GM12878 (cell line): ENCODE results near the gene EDNRA. TPM values are rescaled to one million over a fixed set of nuclear protein-coding genes. Genes with fewer than 3 reads are reported as not detected.

ENCODE experiments used
- ATAC-seq: fragments of 200-7000 bp; cut with Tn5 transposase; 3 replicates; pipeline ENCODE4 v1.9.1; 2020; ENCODE audit warnings: mild to moderate bottlenecking, moderate library complexity
- BruUV-seq: library from RNA; stranded (reverse); fragments of 400-500 nt; replicated peaks from 2 replicates; lab custom pipeline; 2021; lab: Mats Ljungman, UMichigan
- CTCF ChIA-PET: fragments of 300-600 bp; sonication (Branson Sonifier 250); formaldehyde crosslinking; extraction: SDS; loops from one replicate; lab custom pipeline; 2021; ENCODE audit warnings: inconsistent platforms; lab: Yijun Ruan, JAX
- POLR2A ChIA-PET: fragments of 350-600 bp; formaldehyde crosslinking; extraction: SDS; loops from one replicate; lab custom pipeline; 2021; ENCODE audit warnings: inconsistent platforms; lab: Charles Lee
- RAD21 ChIA-PET: fragments of 300-600 bp; sonication (Branson Sonifier 250); formaldehyde crosslinking; loops from one replicate; lab custom pipeline; 2023; ENCODE audit warnings: antibody characterized with exemption; ENCODE audit not compliant: unreplicated experiment; lab: Charles Lee
- SMC1A ChIA-PET: fragments of 300-600 bp; sonication (Branson Sonifier 250); formaldehyde crosslinking; loops from one replicate; lab custom pipeline; 2023; ENCODE audit not compliant: unreplicated experiment, uncharacterized antibody; lab: Charles Lee
- DNase-seq: peaks from one replicate; pipeline ENCODE4 v3.0.0-alpha.2; 2011; ENCODE audit warnings: low read depth, low spot score
- FAIRE-seq: peaks from 3 replicates; lab custom pipeline; 2011; peaks lifted over from hg19 to GRCh38; lab: Jason Lieb, UNC
- H2AFZ ChIP-seq: 2 replicates; pipeline ENCODE4 v1.6.0; 2011; ENCODE audit warnings: low read depth, low read length, control low read depth; ENCODE audit not compliant: control insufficient read depth
- H3K27ac ChIP-seq: 2 replicates; pipeline ENCODE4 v1.5.1; 2011; ENCODE audit warnings: control low read depth; ENCODE audit not compliant: control insufficient read depth, insufficient read depth
- H3K27me3 ChIP-seq, 2 experiments: replicated peaks in 1 of 2; 2 replicates each; pipeline versions ENCODE4 v1.6.0 to v1.6.1; 2011; ENCODE audit warnings: low read length in 1 of 2; ENCODE audit not compliant: control insufficient read depth in 2 of 2, insufficient read depth in 2 of 2
- H3K36me3 ChIP-seq, 2 experiments: 2 replicates each; pipeline ENCODE4 v1.5.1; 2011; ENCODE audit warnings: low read length in 1 of 2; ENCODE audit not compliant: control insufficient read depth in 2 of 2, insufficient read depth in 2 of 2
- H3K4me1 ChIP-seq: 2 replicates; pipeline ENCODE4 v1.6.1; 2011; ENCODE audit warnings: mild to moderate bottlenecking, low read length, moderate library complexity, mixed read lengths; ENCODE audit not compliant: control insufficient read depth, insufficient read depth
- H3K4me2 ChIP-seq: 2 replicates; pipeline ENCODE4 v1.6.0; 2011; ENCODE audit warnings: control low read depth; ENCODE audit not compliant: control insufficient read depth, insufficient read depth
- H3K4me3 ChIP-seq: fragments of 200-600 bp; sonication (generic); 2 replicates; pipeline ENCODE4 v1.5.1; 2016
- H3K79me2 ChIP-seq: 2 replicates; pipeline ENCODE4 v1.6.0; 2011; ENCODE audit warnings: low read length; ENCODE audit not compliant: control insufficient read depth, insufficient read depth
- H3K9ac ChIP-seq: 2 replicates; pipeline ENCODE4 v1.8.0; 2011; ENCODE audit warnings: low read length, control low read depth, mixed read lengths; ENCODE audit not compliant: control insufficient read depth, insufficient read depth
- H3K9me3 ChIP-seq: replicated peaks from 3 replicates; pipeline ENCODE4 v1.5.1; 2011; ENCODE audit warnings: mild to moderate bottlenecking, low read length; ENCODE audit not compliant: control insufficient read depth, insufficient read depth
- H4K20me1 ChIP-seq: 2 replicates; pipeline ENCODE4 v1.6.0; 2011; ENCODE audit not compliant: control insufficient read depth, insufficient read depth
- BACH1 ChIP-seq: fragments of 450-650 bp; IDR thresholded peaks from 2 replicates; pipeline ENCODE4 v1.6.1; 2017; ENCODE audit warnings: mild to moderate bottlenecking, borderline replicate concordance
- CBFB ChIP-seq: IDR thresholded peaks from 2 replicates; pipeline ENCODE4 v1.6.1; 2016; ENCODE audit warnings: antibody characterized with exemption, low read depth
- CBX5 ChIP-seq: sonication (generic); IDR thresholded peaks from 2 replicates; pipeline ENCODE4 v1.6.1; 2016; ENCODE audit warnings: low read depth, moderate library complexity, mild to moderate bottlenecking, inconsistent platforms
- CHD1 ChIP-seq: IDR thresholded peaks from 2 replicates; pipeline ENCODE4 v1.6.1; 2012; ENCODE audit warnings: low read depth, low read length, improper control_type of control experiment
- CREM ChIP-seq: IDR thresholded peaks from 2 replicates; pipeline ENCODE4 v1.6.1; 2014; ENCODE audit warnings: antibody characterized with exemption, low read depth
- EP300 ChIP-seq, 2 experiments: fragments of 150-350 bp in 1 of 2; IDR thresholded peaks; 2 replicates each; pipeline ENCODE4 v1.6.1; 2011 to 2012; ENCODE audit warnings: low read depth in 2 of 2, low read length in 2 of 2, borderline replicate concordance in 1 of 2, improper control_type of control experiment in 1 of 2, inconsistent platforms in 1 of 2; ENCODE audit not compliant: control insufficient read depth in 1 of 2
- HDAC6 ChIP-seq: fragments of 200-600 bp; sonication (generic); IDR thresholded peaks from one replicate; pipeline ENCODE4 v1.8.0; 2017; ENCODE audit warnings: antibody characterized with exemption; ENCODE audit not compliant: unreplicated experiment
- IKZF2 ChIP-seq, 2 experiments: fragments of 450-650 bp; IDR thresholded peaks; 2 replicates each; pipeline ENCODE4 v1.6.1; 2017; ENCODE audit warnings: mild to moderate bottlenecking in 2 of 2, moderate library complexity in 2 of 2
- PML ChIP-seq: IDR thresholded peaks from 2 replicates; pipeline ENCODE4 v1.6.1; 2012; ENCODE audit warnings: low read length, inconsistent platforms
- RAD21 ChIP-seq: IDR thresholded peaks from 2 replicates; pipeline ENCODE4 v1.6.1; 2011; ENCODE audit warnings: mild to moderate bottlenecking, low read depth, low read length, moderate library complexity; ENCODE audit not compliant: insufficient read depth
- RB1 ChIP-seq: fragments of 450-650 bp; formaldehyde crosslinking; IDR thresholded peaks from 2 replicates; pipeline ENCODE4 v1.6.1; 2017; ENCODE audit warnings: mild to moderate bottlenecking, borderline replicate concordance
- RELA ChIP-seq: fragments of 450-650 bp; IDR thresholded peaks from 2 replicates; pipeline ENCODE4 v1.8.0; 2014; ENCODE audit warnings: borderline replicate concordance; ENCODE audit not compliant: partially characterized antibody
- RUNX3 ChIP-seq: IDR thresholded peaks from 2 replicates; pipeline ENCODE4 v1.6.1; 2012; ENCODE audit warnings: low read length, inconsistent platforms
- SMARCA5 ChIP-seq: fragments of 450-650 bp; IDR thresholded peaks from 2 replicates; pipeline ENCODE4 v1.6.1; 2017; ENCODE audit warnings: mild to moderate bottlenecking
- SMC3 ChIP-seq: IDR thresholded peaks from 2 replicates; pipeline ENCODE4 v1.6.1; 2011; ENCODE audit warnings: low read length, improper control_type of control experiment, borderline replicate concordance
- SREBF1 ChIP-seq: IDR thresholded peaks from 2 replicates; pipeline ENCODE4 v1.6.1; 2012; ENCODE audit warnings: mild to moderate bottlenecking, low read length
- STAT1 ChIP-seq: fragments of 450-650 bp; conservative IDR thresholded peaks from 2 replicates; pipeline ENCODE4 v1.6.1; 2014; ENCODE audit warnings: antibody characterized with exemption, mild to moderate bottlenecking
- STAT3 ChIP-seq: IDR thresholded peaks from 2 replicates; pipeline ENCODE4 v1.6.1; 2011; ENCODE audit warnings: low read depth, low read length, improper control_type of control experiment
- WGBS: methylation state at CpG from one replicate; pipeline ENCODE4 v1.1.6; 2016; ENCODE audit warnings: low lambda C conversion rate; ENCODE audit not compliant: insufficient replicate concordance, insufficient coverage; ENCODE audit errors: missing lambda C conversion rate; 5-methylcytosine and 5-hydroxymethylcytosine counted together
- in situ Hi-C: fragments of 300-500 bp; cut with MboI; formaldehyde crosslinking; loops from 9 replicates; pipeline ENCODE4 v1.14.3; 2018; ENCODE audit warnings: mixed read lengths
- intact Hi-C: fragments of 100-400 bp; cut with micrococcal nuclease; formaldehyde crosslinking; loops from one replicate; pipeline ENCODE4 v1.14.2; 2022; ENCODE audit not compliant: unreplicated experiment
- polyA plus RNA-seq, 11 experiments: library from polyadenylated mRNA; depleted of rRNA in 4 of 11; unstranded in 6 of 11; stranded (reverse) in 5 of 11; fragments of >200 nt; fragmentation: Nextera tagmentation in 4 of 11; fragmentation: Illumina TruSeq in 1 of 11; extraction: Ambion mirVana in 4 of 11; extraction: Trizol in 1 of 11; gene quantifications; 1 replicate in 1 of 11; 2 replicates in 10 of 11; pipeline versions ENCODE4 v1.2.1 to v1.2.3, GENCODE V29; 2011 to 2016; ENCODE audit warnings: inconsistent platforms in 2 of 11, missing spikeins in 2 of 11, low read depth in 1 of 11
- total RNA-seq, 4 experiments: library from RNA; depleted of rRNA in 3 of 4; stranded (reverse); fragments of >200 nt in 3 of 4; fragmentation: Illumina TruSeq in 1 of 4; extraction: Trizol in 1 of 4; gene quantifications; 2 replicates each; pipeline versions ENCODE4 v1.2.1 to v1.2.3, GENCODE V29; 2013 to 2021
- TF ChIP-seq, protein P1 (sequence below): fragments of 450-650 bp; IDR thresholded peaks from 2 replicates; pipeline ENCODE4 v1.6.1; 2017; ENCODE audit warnings: mild to moderate bottlenecking, moderate library complexity
- TF ChIP-seq, protein P2 (sequence below): fragments of 150-350 bp; IDR thresholded peaks from 2 replicates; pipeline ENCODE4 v1.6.1; 2016; ENCODE audit warnings: low read depth, low read length

The EDNRA gene
- total and polyA plus RNA-seq, 10 of the 15 experiments (the other 5 are each of a cell fraction or from before 2014, with no cell fraction given), result 0.01 to 0.32 (median 0.13) TPM

GRCh38 chr4:147532896-147533295, 52.0 kb downstream of the EDNRA start:
- Histone ChIP-seq H3K36me3 (no peaks in the 10 kb centered on the region), H3K4me2 (no peak overlapping the region), H3K27ac (no peak overlapping the region), H3K27me3 (no peaks in the 10 kb centered on the region), H3K9ac (no peak overlapping the region), H2AFZ (no peak overlapping the region), H4K20me1 (no peaks in the 10 kb centered on the region), H3K4me3 (no peak overlapping the region), H3K9me3 (no peaks in the 10 kb centered on the region), H3K4me1 (no peaks in the 10 kb centered on the region), H3K79me2 (no peaks in the 10 kb centered on the region)
- no TSS peak for BruUV-seq
- ChIA-PET SMC1A (no interaction called here), RAD21 (no interaction called here), POLR2A (no interaction called here), CTCF (no interaction called here)
- ATAC-seq (no peak), FAIRE-seq (no peak), DNase-seq (no peak)
- in situ Hi-C loops (no loop called here), intact Hi-C loops (no loop called here)
- TF ChIP-seq CBFB (no peak), RAD21 (no peak), STAT3 (no peak), SREBF1 (no peak), CREM (no peak), CBX5 (no peak), PML (no peak), RB1 (no peak), SMC3 (no peak), RUNX3 (no peak), STAT1 (no peak), HDAC6 (no peak), IKZF2 (IDR thresholded peaks at IDR 0.05) (no peak), RELA (no peak), BACH1 (no peak), SMARCA5 (no peak), CHD1 (no peak), EP300 (IDR thresholded peaks at IDR 0.05; ENCODE audit: borderline replicate concordance in 1 of 2, control insufficient read depth in 1 of 2, low read depth in 2 of 2, low read length in 2 of 2) (no peak)
- TF ChIP-seq, protein P1, sequence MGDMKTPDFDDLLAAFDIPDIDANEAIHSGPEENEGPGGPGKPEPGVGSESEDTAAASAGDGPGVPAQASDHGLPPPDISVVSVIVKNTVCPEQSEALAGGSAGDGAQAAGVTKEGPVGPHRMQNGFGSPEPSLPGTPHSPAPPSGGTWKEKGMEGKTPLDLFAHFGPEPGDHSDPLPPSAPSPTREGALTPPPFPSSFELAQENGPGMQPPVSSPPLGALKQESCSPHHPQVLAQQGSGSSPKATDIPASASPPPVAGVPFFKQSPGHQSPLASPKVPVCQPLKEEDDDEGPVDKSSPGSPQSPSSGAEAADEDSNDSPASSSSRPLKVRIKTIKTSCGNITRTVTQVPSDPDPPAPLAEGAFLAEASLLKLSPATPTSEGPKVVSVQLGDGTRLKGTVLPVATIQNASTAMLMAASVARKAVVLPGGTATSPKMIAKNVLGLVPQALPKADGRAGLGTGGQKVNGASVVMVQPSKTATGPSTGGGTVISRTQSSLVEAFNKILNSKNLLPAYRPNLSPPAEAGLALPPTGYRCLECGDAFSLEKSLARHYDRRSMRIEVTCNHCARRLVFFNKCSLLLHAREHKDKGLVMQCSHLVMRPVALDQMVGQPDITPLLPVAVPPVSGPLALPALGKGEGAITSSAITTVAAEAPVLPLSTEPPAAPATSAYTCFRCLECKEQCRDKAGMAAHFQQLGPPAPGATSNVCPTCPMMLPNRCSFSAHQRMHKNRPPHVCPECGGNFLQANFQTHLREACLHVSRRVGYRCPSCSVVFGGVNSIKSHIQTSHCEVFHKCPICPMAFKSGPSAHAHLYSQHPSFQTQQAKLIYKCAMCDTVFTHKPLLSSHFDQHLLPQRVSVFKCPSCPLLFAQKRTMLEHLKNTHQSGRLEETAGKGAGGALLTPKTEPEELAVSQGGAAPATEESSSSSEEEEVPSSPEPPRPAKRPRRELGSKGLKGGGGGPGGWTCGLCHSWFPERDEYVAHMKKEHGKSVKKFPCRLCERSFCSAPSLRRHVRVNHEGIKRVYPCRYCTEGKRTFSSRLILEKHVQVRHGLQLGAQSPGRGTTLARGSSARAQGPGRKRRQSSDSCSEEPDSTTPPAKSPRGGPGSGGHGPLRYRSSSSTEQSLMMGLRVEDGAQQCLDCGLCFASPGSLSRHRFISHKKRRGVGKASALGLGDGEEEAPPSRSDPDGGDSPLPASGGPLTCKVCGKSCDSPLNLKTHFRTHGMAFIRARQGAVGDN, result no peak
- TF ChIP-seq, protein P2, sequence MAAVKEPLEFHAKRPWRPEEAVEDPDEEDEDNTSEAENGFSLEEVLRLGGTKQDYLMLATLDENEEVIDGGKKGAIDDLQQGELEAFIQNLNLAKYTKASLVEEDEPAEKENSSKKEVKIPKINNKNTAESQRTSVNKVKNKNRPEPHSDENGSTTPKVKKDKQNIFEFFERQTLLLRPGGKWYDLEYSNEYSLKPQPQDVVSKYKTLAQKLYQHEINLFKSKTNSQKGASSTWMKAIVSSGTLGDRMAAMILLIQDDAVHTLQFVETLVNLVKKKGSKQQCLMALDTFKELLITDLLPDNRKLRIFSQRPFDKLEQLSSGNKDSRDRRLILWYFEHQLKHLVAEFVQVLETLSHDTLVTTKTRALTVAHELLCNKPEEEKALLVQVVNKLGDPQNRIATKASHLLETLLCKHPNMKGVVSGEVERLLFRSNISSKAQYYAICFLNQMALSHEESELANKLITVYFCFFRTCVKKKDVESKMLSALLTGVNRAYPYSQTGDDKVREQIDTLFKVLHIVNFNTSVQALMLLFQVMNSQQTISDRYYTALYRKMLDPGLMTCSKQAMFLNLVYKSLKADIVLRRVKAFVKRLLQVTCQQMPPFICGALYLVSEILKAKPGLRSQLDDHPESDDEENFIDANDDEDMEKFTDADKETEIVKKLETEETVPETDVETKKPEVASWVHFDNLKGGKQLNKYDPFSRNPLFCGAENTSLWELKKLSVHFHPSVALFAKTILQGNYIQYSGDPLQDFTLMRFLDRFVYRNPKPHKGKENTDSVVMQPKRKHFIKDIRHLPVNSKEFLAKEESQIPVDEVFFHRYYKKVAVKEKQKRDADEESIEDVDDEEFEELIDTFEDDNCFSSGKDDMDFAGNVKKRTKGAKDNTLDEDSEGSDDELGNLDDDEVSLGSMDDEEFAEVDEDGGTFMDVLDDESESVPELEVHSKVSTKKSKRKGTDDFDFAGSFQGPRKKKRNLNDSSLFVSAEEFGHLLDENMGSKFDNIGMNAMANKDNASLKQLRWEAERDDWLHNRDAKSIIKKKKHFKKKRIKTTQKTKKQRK, result no peak
- 0% methylated on average over 2 of the region's 2 CpGs for WGBS
